SK-N-SH treated with all-trans-retinoic acid at 6 μM for 48 hours (cell line): Measurements from ENCODE around the gene PITPNC1.

ENCODE experiments used
- ATAC-seq: fragments of 200-7000 bp; cut with Tn5 transposase; 3 replicates; pipeline ENCODE4 v1.9.1; 2020; ENCODE audit warnings: mild to moderate bottlenecking, moderate library complexity
- ARNTL ChIP-seq: fragments of 450-650 bp; formaldehyde crosslinking; IDR thresholded peaks from 2 replicates; pipeline ENCODE4 v1.5.0; 2020; ENCODE audit warnings: low read depth, mild to moderate bottlenecking, moderate library complexity, borderline replicate concordance
- BACH2 ChIP-seq: fragments of 250-450 bp; sonication (Bioruptor Pico); IDR thresholded peaks from 2 replicates; pipeline ENCODE4 v1.9.0; 2021; ENCODE audit warnings: mild to moderate bottlenecking, borderline replicate concordance
- CSDC2 ChIP-seq: fragments of 250-450 bp; sonication (Bioruptor Pico); IDR thresholded peaks from 2 replicates; pipeline ENCODE4 v1.5.0; 2020; ENCODE audit warnings: mild to moderate bottlenecking, moderate library complexity
- ESRRG ChIP-seq: fragments of 250-450 bp; sonication (Bioruptor Pico); IDR thresholded peaks from 2 replicates; pipeline ENCODE4 v1.6.1; 2021; ENCODE audit warnings: mild to moderate bottlenecking
- GLIS3 ChIP-seq: fragments of 250-450 bp; sonication (Bioruptor Pico); IDR thresholded peaks from 2 replicates; pipeline ENCODE4 v1.5.0; 2020; ENCODE audit warnings: mild to moderate bottlenecking, moderate library complexity
- ISL1 ChIP-seq: fragments of 250-450 bp; sonication (Bioruptor Pico); IDR thresholded peaks from 2 replicates; pipeline ENCODE4 v2.1.2; 2022; ENCODE audit warnings: mild to moderate bottlenecking, moderate library complexity
- OSR1 ChIP-seq: fragments of 250-450 bp; sonication (Bioruptor Pico); IDR thresholded peaks from 2 replicates; pipeline ENCODE4 v1.8.0; 2022; ENCODE audit warnings: moderate library complexity, mild to moderate bottlenecking, inconsistent platforms
- PPARA ChIP-seq: fragments of 250-450 bp; sonication (Bioruptor Pico); IDR thresholded peaks from 2 replicates; pipeline ENCODE4 v1.5.0; 2020; ENCODE audit warnings: mild to moderate bottlenecking, borderline replicate concordance
- RARB ChIP-seq: fragments of 250-450 bp; sonication (Bioruptor Pico); IDR thresholded peaks from 2 replicates; pipeline ENCODE4 v1.8.0; 2021; ENCODE audit warnings: mild to moderate bottlenecking, moderate library complexity
- TCF4 ChIP-seq: fragments of 250-450 bp; sonication (Bioruptor Pico); IDR thresholded peaks from 2 replicates; pipeline ENCODE4 v1.8.0; 2021; ENCODE audit warnings: mild to moderate bottlenecking, moderate library complexity, borderline replicate concordance
- TOX ChIP-seq: fragments of 250-450 bp; sonication (Bioruptor Pico); IDR thresholded peaks from 2 replicates; pipeline ENCODE4 v1.8.0; 2021; ENCODE audit warnings: mild to moderate bottlenecking, moderate library complexity, borderline replicate concordance
- ZC3H10 ChIP-seq: fragments of 250-450 bp; sonication (Bioruptor Pico); IDR thresholded peaks from 2 replicates; pipeline ENCODE4 v1.5.1; 2021; ENCODE audit warnings: mild to moderate bottlenecking, moderate library complexity
- ZFP3 ChIP-seq: fragments of 250-450 bp; sonication (Bioruptor Pico); IDR thresholded peaks from 2 replicates; pipeline ENCODE4 v1.5.0; 2020; ENCODE audit warnings: mild to moderate bottlenecking, moderate library complexity
- ZNF565 ChIP-seq: fragments of 450-650 bp; formaldehyde crosslinking; conservative IDR thresholded peaks from 2 replicates; pipeline ENCODE4 v1.5.0; 2020; ENCODE audit warnings: low read depth, mild to moderate bottlenecking, moderate library complexity
- ZNF70 ChIP-seq: fragments of 450-650 bp; formaldehyde crosslinking; IDR thresholded peaks from 2 replicates; pipeline ENCODE4 v1.5.0; 2020; ENCODE audit warnings: mild to moderate bottlenecking, moderate library complexity
- ZNF8 ChIP-seq: fragments of 450-650 bp; formaldehyde crosslinking; IDR thresholded peaks from 2 replicates; pipeline ENCODE4 v1.5.0; 2020; ENCODE audit warnings: mild to moderate bottlenecking, moderate library complexity
- TF ChIP-seq, protein P1 (sequence below): fragments of 250-450 bp; sonication (Bioruptor Pico); IDR thresholded peaks from 2 replicates; pipeline ENCODE4 v1.5.1; 2021; ENCODE audit warnings: mild to moderate bottlenecking, moderate library complexity
- TF ChIP-seq, protein P2 (sequence below): fragments of 250-450 bp; sonication (Bioruptor Pico); IDR thresholded peaks from 2 replicates; pipeline ENCODE4 v1.8.0; 2021; ENCODE audit warnings: low read depth, mild to moderate bottlenecking, moderate library complexity, borderline replicate concordance
- TF ChIP-seq, protein P3 (sequence below): fragments of 250-450 bp; sonication (Bioruptor Pico); IDR thresholded peaks from 2 replicates; pipeline ENCODE4 v1.5.1; 2020; ENCODE audit warnings: low read depth, mild to moderate bottlenecking, moderate library complexity
- TF ChIP-seq, protein P4 (sequence below): fragments of 250-450 bp; sonication (Bioruptor Pico); IDR thresholded peaks from 2 replicates; pipeline ENCODE4 v1.8.0; 2020; ENCODE audit warnings: mild to moderate bottlenecking, moderate library complexity, borderline replicate concordance
- TF ChIP-seq, protein P5 (sequence below): fragments of 250-450 bp; sonication (Bioruptor Pico); IDR thresholded peaks from 2 replicates; pipeline ENCODE4 v1.5.0; 2020; ENCODE audit warnings: mild to moderate bottlenecking, moderate library complexity

The PITPNC1 gene

DNA sequence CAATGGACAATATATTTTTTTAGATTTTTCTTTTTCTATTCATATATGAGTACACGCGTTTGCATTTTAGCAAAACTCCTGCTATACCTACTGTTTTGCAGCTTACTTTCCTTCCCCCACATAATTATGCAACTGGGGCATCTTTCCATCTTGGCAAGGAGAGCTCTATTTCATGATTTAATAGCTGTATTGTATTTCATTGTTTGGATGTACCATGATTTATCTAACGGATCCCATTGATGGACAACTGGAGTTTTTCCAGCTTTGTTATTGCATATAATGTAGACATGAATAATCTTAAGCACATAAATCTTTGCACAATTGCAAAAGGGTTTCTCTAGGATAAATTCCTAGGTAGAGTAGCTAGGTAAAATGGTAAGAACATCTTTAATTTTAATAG lies 133.9 kb downstream of the PITPNC1 start (continued):
- TF ChIP-seq, protein P1, sequence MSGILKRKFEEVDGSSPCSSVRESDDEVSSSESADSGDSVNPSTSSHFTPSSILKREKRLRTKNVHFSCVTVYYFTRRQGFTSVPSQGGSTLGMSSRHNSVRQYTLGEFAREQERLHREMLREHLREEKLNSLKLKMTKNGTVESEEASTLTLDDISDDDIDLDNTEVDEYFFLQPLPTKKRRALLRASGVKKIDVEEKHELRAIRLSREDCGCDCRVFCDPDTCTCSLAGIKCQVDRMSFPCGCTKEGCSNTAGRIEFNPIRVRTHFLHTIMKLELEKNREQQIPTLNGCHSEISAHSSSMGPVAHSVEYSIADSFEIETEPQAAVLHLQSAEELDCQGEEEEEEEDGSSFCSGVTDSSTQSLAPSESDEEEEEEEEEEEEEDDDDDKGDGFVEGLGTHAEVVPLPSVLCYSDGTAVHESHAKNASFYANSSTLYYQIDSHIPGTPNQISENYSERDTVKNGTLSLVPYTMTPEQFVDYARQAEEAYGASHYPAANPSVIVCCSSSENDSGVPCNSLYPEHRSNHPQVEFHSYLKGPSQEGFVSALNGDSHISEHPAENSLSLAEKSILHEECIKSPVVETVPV (CRISPR knock-in tag), result no peak
- TF ChIP-seq ISL1 (no peak), BACH2 (CRISPR knock-in tag) (no peak), CSDC2 (CRISPR knock-in tag) (no peak), OSR1 (CRISPR knock-in tag) (no peak), ZNF8 (CRISPR knock-in tag) (no peak), PPARA (CRISPR knock-in tag) (no peak)

DNA sequence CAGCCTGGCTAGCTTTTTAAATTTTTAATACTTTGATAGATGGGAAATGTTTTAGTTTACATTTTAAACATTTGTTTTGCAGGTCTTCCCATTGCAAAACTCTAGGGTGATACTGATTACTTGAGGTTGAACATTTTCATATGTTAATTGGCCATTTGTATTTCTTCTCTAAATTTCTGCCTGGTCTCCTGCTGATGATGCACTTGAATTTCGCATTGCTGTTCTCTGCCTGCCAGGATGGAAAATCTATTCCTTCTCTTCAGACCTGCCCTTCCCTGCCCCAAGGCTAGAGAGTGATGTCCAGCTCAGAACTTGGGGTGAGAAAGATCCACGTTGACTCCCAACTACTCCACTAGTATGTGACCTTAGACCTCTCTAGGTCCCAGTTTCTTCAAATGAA lies 134.7 kb downstream of the PITPNC1 start:
- TF ChIP-seq BACH2 (CRISPR knock-in tag) (no peak), TOX (CRISPR knock-in tag) (no peak), PPARA (CRISPR knock-in tag) (no peak), ISL1 (no peak), GLIS3 (CRISPR knock-in tag) (no peak), CSDC2 (CRISPR knock-in tag) (no peak), TCF4 (CRISPR knock-in tag) (no peak), ESRRG (no peak), OSR1 (CRISPR knock-in tag) (no peak), ZC3H10 (CRISPR knock-in tag) (no peak), ZNF565 (CRISPR knock-in tag) (no peak), ZFP3 (CRISPR knock-in tag) (no peak), ZNF70 (no peak), ARNTL (CRISPR knock-in tag) (no peak), RARB (CRISPR knock-in tag) (no peak)
- TF ChIP-seq, protein P2, sequence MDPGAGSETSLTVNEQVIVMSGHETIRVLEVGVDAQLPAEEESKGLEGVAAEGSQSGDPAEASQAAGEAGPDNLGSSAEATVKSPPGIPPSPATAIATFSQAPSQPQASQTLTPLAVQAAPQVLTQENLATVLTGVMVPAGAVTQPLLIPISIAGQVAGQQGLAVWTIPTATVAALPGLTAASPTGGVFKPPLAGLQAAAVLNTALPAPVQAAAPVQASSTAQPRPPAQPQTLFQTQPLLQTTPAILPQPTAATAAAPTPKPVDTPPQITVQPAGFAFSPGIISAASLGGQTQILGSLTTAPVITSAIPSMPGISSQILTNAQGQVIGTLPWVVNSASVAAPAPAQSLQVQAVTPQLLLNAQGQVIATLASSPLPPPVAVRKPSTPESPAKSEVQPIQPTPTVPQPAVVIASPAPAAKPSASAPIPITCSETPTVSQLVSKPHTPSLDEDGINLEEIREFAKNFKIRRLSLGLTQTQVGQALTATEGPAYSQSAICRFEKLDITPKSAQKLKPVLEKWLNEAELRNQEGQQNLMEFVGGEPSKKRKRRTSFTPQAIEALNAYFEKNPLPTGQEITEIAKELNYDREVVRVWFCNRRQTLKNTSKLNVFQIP, result no peak
- TF ChIP-seq, protein P3, sequence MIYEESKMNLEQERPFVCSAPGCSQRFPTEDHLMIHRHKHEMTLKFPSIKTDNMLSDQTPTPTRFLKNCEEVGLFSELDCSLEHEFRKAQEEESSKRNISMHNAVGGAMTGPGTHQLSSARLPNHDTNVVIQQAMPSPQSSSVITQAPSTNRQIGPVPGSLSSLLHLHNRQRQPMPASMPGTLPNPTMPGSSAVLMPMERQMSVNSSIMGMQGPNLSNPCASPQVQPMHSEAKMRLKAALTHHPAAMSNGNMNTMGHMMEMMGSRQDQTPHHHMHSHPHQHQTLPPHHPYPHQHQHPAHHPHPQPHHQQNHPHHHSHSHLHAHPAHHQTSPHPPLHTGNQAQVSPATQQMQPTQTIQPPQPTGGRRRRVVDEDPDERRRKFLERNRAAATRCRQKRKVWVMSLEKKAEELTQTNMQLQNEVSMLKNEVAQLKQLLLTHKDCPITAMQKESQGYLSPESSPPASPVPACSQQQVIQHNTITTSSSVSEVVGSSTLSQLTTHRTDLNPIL (CRISPR knock-in tag), result no peak
- TF ChIP-seq, protein P1 (CRISPR knock-in tag), result no peak
- ATAC-seq, result no peak

DNA sequence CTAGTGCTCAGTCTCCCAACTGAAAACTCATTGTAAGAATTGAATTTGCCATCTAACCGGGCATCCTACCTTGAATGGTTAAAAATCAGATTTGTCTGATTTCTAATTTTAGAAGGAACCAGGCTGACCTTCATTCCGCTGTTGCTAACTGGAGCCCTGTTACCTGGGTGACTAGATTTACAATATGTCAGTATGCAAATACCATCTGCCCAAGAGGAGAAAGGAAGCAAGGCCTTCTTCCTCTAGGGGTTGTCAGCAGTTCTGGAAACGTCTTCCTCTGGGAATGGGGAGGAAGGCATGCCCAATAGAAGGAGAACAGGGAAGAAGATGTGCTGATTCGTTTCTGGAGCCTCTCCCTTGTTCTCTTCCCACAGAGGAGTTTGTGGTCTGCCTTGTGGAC lies 137.9 kb downstream of the PITPNC1 start:
- ATAC-seq, result peak; percentile 71
- TF ChIP-seq, protein P4, sequence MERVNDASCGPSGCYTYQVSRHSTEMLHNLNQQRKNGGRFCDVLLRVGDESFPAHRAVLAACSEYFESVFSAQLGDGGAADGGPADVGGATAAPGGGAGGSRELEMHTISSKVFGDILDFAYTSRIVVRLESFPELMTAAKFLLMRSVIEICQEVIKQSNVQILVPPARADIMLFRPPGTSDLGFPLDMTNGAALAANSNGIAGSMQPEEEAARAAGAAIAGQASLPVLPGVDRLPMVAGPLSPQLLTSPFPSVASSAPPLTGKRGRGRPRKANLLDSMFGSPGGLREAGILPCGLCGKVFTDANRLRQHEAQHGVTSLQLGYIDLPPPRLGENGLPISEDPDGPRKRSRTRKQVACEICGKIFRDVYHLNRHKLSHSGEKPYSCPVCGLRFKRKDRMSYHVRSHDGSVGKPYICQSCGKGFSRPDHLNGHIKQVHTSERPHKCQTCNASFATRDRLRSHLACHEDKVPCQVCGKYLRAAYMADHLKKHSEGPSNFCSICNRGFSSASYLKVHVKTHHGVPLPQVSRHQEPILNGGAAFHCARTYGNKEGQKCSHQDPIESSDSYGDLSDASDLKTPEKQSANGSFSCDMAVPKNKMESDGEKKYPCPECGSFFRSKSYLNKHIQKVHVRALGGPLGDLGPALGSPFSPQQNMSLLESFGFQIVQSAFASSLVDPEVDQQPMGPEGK (CRISPR knock-in tag), result no peak
- TF ChIP-seq, protein P2, result no peak
- TF ChIP-seq BACH2 (CRISPR knock-in tag) (no peak), TCF4 (CRISPR knock-in tag) (no peak), GLIS3 (CRISPR knock-in tag) (no peak), ZNF70 (no peak), OSR1 (CRISPR knock-in tag) (no peak), TOX (CRISPR knock-in tag) (no peak), CSDC2 (CRISPR knock-in tag) (no peak), ZNF565 (CRISPR knock-in tag) (no peak), ISL1 (no peak), ARNTL (CRISPR knock-in tag) (no peak), PPARA (CRISPR knock-in tag) (no peak), ZC3H10 (CRISPR knock-in tag) (no peak)
- TF ChIP-seq, protein P3 (CRISPR knock-in tag), result no peak
- TF ChIP-seq, protein P5, sequence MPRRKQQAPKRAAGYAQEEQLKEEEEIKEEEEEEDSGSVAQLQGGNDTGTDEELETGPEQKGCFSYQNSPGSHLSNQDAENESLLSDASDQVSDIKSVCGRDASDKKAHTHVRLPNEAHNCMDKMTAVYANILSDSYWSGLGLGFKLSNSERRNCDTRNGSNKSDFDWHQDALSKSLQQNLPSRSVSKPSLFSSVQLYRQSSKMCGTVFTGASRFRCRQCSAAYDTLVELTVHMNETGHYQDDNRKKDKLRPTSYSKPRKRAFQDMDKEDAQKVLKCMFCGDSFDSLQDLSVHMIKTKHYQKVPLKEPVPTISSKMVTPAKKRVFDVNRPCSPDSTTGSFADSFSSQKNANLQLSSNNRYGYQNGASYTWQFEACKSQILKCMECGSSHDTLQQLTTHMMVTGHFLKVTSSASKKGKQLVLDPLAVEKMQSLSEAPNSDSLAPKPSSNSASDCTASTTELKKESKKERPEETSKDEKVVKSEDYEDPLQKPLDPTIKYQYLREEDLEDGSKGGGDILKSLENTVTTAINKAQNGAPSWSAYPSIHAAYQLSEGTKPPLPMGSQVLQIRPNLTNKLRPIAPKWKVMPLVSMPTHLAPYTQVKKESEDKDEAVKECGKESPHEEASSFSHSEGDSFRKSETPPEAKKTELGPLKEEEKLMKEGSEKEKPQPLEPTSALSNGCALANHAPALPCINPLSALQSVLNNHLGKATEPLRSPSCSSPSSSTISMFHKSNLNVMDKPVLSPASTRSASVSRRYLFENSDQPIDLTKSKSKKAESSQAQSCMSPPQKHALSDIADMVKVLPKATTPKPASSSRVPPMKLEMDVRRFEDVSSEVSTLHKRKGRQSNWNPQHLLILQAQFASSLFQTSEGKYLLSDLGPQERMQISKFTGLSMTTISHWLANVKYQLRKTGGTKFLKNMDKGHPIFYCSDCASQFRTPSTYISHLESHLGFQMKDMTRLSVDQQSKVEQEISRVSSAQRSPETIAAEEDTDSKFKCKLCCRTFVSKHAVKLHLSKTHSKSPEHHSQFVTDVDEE (CRISPR knock-in tag), result no peak
